Erythroblast (primary cell): ENCODE data around the gene SLC30A4.

Source experiments
- GATA1 ChIP-seq: IDR thresholded peaks from 2 replicates; pipeline ENCODE4 v1.6.1; 2011; ENCODE audit warnings: low read depth, mild to moderate bottlenecking, control low read depth, low read length, moderate library complexity
- POLR2A ChIP-seq: IDR thresholded peaks from 2 replicates; pipeline ENCODE4 v1.6.1; 2011; ENCODE audit warnings: mild to moderate bottlenecking, low read length

DNA sequence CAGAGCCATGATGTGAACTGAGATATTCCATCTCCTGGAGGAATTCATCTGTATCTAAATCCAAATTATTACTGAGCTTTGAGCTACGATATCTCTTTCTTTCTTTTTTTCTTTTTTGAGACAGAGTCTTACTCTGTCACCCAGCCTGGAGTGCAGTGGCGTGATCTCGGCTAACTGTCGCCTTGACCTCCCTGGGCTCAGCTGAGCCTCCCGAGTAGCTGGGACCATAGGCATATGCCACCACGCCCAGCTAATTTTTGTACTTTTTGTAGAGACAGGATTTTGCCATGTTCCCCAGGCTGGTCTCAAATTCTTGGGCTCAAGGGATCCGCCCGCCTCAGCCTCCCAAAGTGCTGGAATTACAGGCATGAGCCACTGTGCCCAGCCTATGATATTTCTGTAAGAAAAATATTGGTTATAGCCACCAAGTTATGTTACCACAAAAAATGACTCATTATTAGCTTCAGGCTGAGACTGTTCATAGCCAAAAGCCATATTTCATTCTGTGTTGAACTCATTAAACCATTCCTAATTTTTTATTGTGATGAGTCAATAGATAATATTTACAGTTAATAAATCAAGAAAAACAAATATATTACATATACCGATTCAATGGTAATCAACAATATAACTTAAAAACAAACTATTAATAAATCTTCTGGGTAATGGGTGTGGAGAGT, 27.1 kb upstream of the SLC30A4 start:
- TF ChIP-seq GATA1: no peak
- TF ChIP-seq POLR2A: no peak
